OCI-LY3 (cell line): ENCODE results near the gene ELF3.

ENCODE experiments used
- H2AFZ ChIP-seq: fragments of 200-600, 300-600 bp; shearing (Covaris generic); 2 replicates; pipeline ENCODE4 v1.6.0; 2014; ENCODE audit warnings: antibody characterized with exemption, low read depth, low read length
- H3K27ac ChIP-seq: fragments of 200-600, 300-600 bp; sonication (generic); 2 replicates; pipeline ENCODE4 v1.5.1; 2014; ENCODE audit warnings: mild to moderate bottlenecking, low read length, moderate library complexity, mixed read lengths
- H3K27me3 ChIP-seq: fragments of 200-600, 300-600 bp; sonication (generic); 2 replicates; pipeline ENCODE4 v1.6.1; 2014; ENCODE audit warnings: low read depth, low read length, mixed read lengths
- H3K36me3 ChIP-seq: fragments of 200-600, 300-600 bp; sonication (generic); replicated peaks from 2 replicates; pipeline ENCODE3; 2014; ENCODE audit warnings: low read depth, low read length, mixed read lengths
- H3K4me1 ChIP-seq: fragments of 300-600, 200-600 bp; sonication (generic); 2 replicates; pipeline ENCODE4 v1.6.1; 2014; ENCODE audit warnings: low read length, mixed read lengths
- H3K4me2 ChIP-seq: fragments of 200-600, 300-600 bp; sonication (generic); 2 replicates; pipeline ENCODE4 v1.6.1; 2014; ENCODE audit warnings: low read length, mixed read lengths
- H3K4me3 ChIP-seq: fragments of 300-600, 200-600 bp; sonication (generic); 2 replicates; pipeline ENCODE4 v1.5.1; 2014; ENCODE audit warnings: antibody characterized with exemption, mild to moderate bottlenecking, low read length, moderate library complexity
- H3K79me2 ChIP-seq: fragments of 300-600, 200-600 bp; shearing (Covaris generic); 2 replicates; pipeline ENCODE4 v1.6.1; 2014; ENCODE audit warnings: mild to moderate bottlenecking, low read length, mixed read lengths
- H3K9ac ChIP-seq: fragments of 300-600, 200-600 bp; shearing (Covaris generic); 2 replicates; pipeline ENCODE4 v1.6.0; 2014; ENCODE audit warnings: mild to moderate bottlenecking, low read length, moderate library complexity
- H3K9me3 ChIP-seq: fragments of 200-600, 300-600 bp; shearing (Covaris generic); 2 replicates; pipeline ENCODE4 v1.6.1; 2014; ENCODE audit warnings: low read length, mixed read lengths; ENCODE audit not compliant: insufficient read depth
- H4K20me1 ChIP-seq: fragments of 200-600, 300-600 bp; sonication (generic); 2 replicates; pipeline ENCODE4 v1.6.1; 2016; ENCODE audit warnings: low read length, mixed read lengths; ENCODE audit not compliant: insufficient read depth
- EZH2phosphoT487 ChIP-seq: fragments of 200-600 bp; shearing (Covaris generic); IDR thresholded peaks from 2 replicates; pipeline ENCODE4 v1.6.1; 2018; ENCODE audit warnings: antibody characterized with exemption, mixed run types, low read depth
- TF ChIP-seq, protein P1 (sequence below): fragments of 200-600, 300-600 bp; sonication (generic); IDR thresholded peaks from 2 replicates; pipeline ENCODE4 v1.5.1; 2014; ENCODE audit warnings: antibody characterized with exemption, low read length, low read depth

Gene ELF3

DNA sequence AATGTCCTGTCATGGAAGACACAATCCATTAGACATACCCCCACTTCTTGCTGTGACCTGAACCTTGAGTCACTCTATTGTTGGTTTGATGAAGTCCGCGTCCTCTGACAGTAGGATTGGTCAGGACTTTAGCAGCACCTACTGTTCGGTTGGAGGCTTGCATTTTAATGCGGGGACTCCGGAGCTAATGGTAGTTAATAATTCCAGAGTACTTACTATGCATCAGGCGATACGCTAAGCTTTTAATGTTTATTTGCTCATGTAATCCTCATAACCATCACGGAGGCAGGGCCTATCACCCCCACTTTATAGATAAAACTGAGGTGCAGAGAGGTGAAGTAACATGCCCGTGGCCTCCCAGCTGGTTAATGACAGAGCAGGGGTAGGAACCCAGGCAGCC is 7.9 kb upstream of the ELF3 start:
- Histone ChIP-seq H3K27me3 (no peaks in the 10 kb centered on the region), H3K9ac (no peak overlapping the region), H3K4me1 (no peaks in the 10 kb centered on the region), H4K20me1 (no peaks in the 10 kb centered on the region), H3K27ac (no peak overlapping the region), H3K4me2 (no peak overlapping the region), H3K4me3 (no peak overlapping the region), H3K36me3 (peaks cover 51% of the 10 kb centered on the region), H3K9me3 (no peaks in the 10 kb centered on the region), H2AFZ (no peak overlapping the region), H3K79me2 (no peaks in the 10 kb centered on the region)
- TF ChIP-seq, protein P1, sequence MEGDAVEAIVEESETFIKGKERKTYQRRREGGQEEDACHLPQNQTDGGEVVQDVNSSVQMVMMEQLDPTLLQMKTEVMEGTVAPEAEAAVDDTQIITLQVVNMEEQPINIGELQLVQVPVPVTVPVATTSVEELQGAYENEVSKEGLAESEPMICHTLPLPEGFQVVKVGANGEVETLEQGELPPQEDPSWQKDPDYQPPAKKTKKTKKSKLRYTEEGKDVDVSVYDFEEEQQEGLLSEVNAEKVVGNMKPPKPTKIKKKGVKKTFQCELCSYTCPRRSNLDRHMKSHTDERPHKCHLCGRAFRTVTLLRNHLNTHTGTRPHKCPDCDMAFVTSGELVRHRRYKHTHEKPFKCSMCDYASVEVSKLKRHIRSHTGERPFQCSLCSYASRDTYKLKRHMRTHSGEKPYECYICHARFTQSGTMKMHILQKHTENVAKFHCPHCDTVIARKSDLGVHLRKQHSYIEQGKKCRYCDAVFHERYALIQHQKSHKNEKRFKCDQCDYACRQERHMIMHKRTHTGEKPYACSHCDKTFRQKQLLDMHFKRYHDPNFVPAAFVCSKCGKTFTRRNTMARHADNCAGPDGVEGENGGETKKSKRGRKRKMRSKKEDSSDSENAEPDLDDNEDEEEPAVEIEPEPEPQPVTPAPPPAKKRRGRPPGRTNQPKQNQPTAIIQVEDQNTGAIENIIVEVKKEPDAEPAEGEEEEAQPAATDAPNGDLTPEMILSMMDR = no peak
- no peak for TF ChIP-seq EZH2phosphoT487

DNA sequence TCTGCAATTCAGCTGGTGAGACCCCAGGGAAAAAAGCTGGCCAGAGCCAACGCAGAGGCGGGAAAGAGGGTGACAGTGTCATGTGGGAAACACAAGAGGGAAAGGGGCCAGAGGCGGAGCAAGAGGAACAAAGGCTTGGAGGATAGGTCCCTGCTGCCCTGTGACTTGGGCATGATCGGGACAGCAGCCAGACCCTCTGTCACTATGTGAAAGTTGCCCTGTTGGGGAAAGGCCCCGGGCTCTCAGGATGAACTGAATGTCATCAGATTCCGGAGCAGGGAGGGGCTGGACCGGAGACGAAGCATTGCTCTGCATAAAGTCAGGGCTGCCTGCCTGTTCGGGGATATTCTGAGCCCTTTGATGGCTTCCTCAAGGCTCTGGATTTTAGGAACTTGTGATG is 5.7 kb upstream of the ELF3 start:
- TF ChIP-seq EZH2phosphoT487 = no peak
- TF ChIP-seq, protein P1 = no peak
- Histone ChIP-seq H3K27me3 (no peaks in the 10 kb centered on the region), H3K79me2 (no peaks in the 10 kb centered on the region), H3K4me1 (peaks cover 14% of the 10 kb centered on the region), H3K4me3 (no peak overlapping the region), H3K27ac (no peak overlapping the region), H3K36me3 (peaks cover 50% of the 10 kb centered on the region), H3K9ac (no peak overlapping the region), H3K4me2 (no peak overlapping the region), H2AFZ (no peak overlapping the region), H4K20me1 (no peaks in the 10 kb centered on the region), H3K9me3 (no peaks in the 10 kb centered on the region)

DNA sequence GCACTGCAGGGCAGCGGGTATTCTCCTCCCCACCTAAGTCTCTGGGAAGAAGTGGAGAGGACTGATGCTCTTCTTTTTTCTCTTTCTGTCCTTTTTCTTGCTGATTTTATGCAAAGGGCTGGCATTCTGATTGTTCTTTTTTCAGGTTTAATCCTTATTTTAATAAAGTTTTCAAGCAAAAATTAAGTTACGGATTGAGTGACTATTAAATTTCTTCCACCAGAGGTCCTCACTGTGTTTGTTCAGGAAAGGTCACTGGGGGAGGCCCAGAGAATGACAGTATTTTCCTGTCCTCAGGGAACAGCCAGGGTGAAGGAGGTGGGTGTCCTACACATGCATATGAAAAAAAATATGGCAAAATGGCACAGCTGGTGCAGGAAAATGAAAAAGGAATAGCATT is 4.4 kb upstream of the ELF3 start:
- no peak overlapping the region for H3K4me3 ChIP-seq
- H3K9me3 ChIP-seq = no peaks in the 10 kb centered on the region
- no peaks in the 10 kb centered on the region for H3K27me3 ChIP-seq
- peaks cover 18% of the 10 kb centered on the region for H3K4me1 ChIP-seq
- no peak overlapping the region for H3K4me2 ChIP-seq
- TF ChIP-seq, protein P1 = peak; percentile 42; the same call in 1 of the 2 replicates
- no peak for TF ChIP-seq EZH2phosphoT487
- no peak overlapping the region for H3K27ac ChIP-seq
- no peak overlapping the region for H2AFZ ChIP-seq
- no peak overlapping the region for H3K9ac ChIP-seq
- peaks cover 5% of the 10 kb centered on the region for H3K79me2 ChIP-seq
- peaks cover 41% of the 10 kb centered on the region for H3K36me3 ChIP-seq
- no peaks in the 10 kb centered on the region for H4K20me1 ChIP-seq

DNA sequence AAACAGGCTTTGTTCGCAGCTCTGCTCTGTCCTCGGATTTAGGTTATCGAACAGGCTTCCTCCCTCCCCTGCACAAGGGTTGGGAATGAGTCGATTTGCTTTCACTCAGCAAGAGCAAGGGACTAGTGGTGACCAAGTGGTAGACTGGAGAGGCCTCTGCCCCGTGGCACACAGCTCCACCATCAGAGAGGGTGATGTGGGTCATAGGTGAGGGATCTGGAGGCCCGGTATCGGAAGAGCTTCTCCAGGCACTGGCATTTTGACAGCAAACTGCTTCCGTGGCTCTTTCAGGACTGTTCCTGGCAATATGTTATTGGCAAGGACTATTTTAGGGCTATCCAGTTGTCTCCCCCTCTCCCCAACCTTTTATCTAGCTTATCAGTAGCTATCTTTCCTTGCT is 3.1 kb upstream of the ELF3 start:
- Histone ChIP-seq H2AFZ (no peak overlapping the region), H3K4me3 (no peak overlapping the region), H3K36me3 (peaks cover 30% of the 10 kb centered on the region), H4K20me1 (no peaks in the 10 kb centered on the region), H3K27ac (no peak overlapping the region), H3K27me3 (no peaks in the 10 kb centered on the region), H3K9me3 (no peaks in the 10 kb centered on the region), H3K4me1 (peaks cover 26% of the 10 kb centered on the region), H3K79me2 (peaks cover 17% of the 10 kb centered on the region), H3K4me2 (no peak overlapping the region), H3K9ac (no peak overlapping the region)
- TF ChIP-seq, protein P1 = no peak
- no peak for TF ChIP-seq EZH2phosphoT487
